Endothelial cell of hepatic sinusoid (primary cell): Measurements from ENCODE around the gene DPAGT1.

Source experiments
- in situ Hi-C: cut with HindIII; loops from 2 replicates; pipeline ENCODE4 v1.10.0; 2017; ENCODE audit warnings: low sequenced_read_pairs

Gene DPAGT1

GRCh38 chr11:119095066-119095880, 6.4 kb downstream of the DPAGT1 start:
- in situ Hi-C loops, result no loop called here

- in situ Hi-C loops, result no loop called here
Observed at GRCh38 chr11:119094816-119095065, 6.9 kb downstream of the DPAGT1 start.

- in situ Hi-C loops, result no loop called here
Observed at GRCh38 chr11:119093942-119094815, 7.5 kb downstream of the DPAGT1 start.

- in situ Hi-C loops, result no loop called here
Observed at GRCh38 chr11:119092880-119093842, 8.5 kb downstream of the DPAGT1 start.

- in situ Hi-C loops, result no loop called here
Observed at GRCh38 chr11:119091966-119092879, 9.4 kb downstream of the DPAGT1 start.

- in situ Hi-C loops, result no loop called here
Observed at GRCh38 chr11:119091178-119091577, 10.5 kb downstream of the DPAGT1 start.

GRCh38 chr11:119089319-119089718, 12.3 kb downstream of the DPAGT1 start:
- in situ Hi-C loops, result no loop called here

GRCh38 chr11:119088406-119088805, 13.2 kb downstream of the DPAGT1 start:
- in situ Hi-C loops, result no loop called here

GRCh38 chr11:119087747-119088241, 13.9 kb downstream of the DPAGT1 start:
- in situ Hi-C loops, result no loop called here

- in situ Hi-C loops, result no loop called here
Observed at GRCh38 chr11:119087123-119087522, 14.5 kb downstream of the DPAGT1 start.

GRCh38 chr11:119085437-119085847, 16.2 kb downstream of the DPAGT1 start:
- in situ Hi-C loops, result no loop called here

GRCh38 chr11:119084663-119085436, 16.8 kb downstream of the DPAGT1 start, which contains the start of gene HMBS:
TSS of gene HMBS (plus strand) at chr11:119084881. CDS start at chr11:119085034, 153 bp downstream.
- in situ Hi-C loops, result no loop called here

- in situ Hi-C loops, result no loop called here
Observed at GRCh38 chr11:119081682-119082260, 19.9 kb downstream of the DPAGT1 start.

GRCh38 chr11:119078675-119079420, 22.8 kb downstream of the DPAGT1 start:
- in situ Hi-C loops, result no loop called here

- in situ Hi-C loops, result no loop called here
Observed at GRCh38 chr11:119077839-119078238, 23.8 kb downstream of the DPAGT1 start.

GRCh38 chr11:119067371-119068222, 34.1 kb downstream of the DPAGT1 start, which contains the start of gene VPS11:
TSS of gene VPS11 (plus strand) at chr11:119067818. CDS start at chr11:119067824, 6 bp downstream.
- in situ Hi-C loops, result no loop called here

- in situ Hi-C loops, result no loop called here
Observed at GRCh38 chr11:119065369-119065768, 36.3 kb downstream of the DPAGT1 start.
